Measurements from ENCODE around the gene PBX4.
A peak's percentile ranks its signal among the peaks of the same experiment; 100 is the strongest.

Gene PBX4

DNA sequence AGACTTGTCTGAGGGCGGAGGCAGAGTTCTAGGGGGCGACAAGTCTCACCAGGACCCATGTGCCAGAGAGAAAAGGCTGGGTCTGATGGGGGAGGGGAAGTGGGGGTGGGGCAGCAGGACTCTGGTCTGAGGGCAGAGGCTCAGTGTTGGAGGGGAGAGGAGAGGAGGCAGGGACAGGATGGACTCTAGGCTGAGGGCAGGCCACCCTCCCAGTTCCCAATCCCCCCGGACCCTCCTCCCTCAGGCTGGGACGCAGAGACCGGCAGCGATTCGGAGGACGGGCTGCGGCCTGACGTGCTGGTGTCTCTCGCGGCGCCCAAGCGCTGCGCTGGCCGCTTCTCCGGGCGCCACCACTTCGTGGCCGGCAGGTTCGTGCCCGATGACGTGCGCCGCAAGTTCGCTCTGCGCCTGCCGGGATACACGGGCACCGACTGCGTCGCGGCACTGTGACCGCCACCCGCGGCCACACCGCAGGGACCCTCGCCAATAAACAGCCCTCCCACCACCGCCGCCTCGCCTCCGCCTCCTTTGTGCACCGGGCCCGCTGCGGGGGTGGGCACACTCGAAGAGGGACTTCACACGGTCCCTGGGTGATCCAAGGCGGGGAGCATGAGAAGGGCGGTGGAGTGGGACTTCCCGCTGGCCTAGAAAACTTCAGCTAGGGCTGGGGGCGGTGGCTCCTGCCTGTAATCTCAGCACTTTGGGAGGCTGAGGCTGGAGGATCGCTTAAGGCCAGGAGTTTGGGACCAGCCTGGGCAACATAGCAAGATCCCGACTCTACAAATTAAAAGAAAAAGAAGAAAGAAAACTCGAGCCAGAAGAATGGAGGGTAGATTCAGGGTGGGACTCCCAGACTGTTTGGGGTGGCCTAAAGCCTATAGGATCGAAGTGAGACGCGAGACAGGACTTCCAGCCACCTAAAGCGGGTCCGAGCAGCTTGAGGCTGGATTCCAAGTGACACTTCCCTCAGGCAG is 81.1 kb downstream of the PBX4 start:
- DNase-seq: no peak

DNA sequence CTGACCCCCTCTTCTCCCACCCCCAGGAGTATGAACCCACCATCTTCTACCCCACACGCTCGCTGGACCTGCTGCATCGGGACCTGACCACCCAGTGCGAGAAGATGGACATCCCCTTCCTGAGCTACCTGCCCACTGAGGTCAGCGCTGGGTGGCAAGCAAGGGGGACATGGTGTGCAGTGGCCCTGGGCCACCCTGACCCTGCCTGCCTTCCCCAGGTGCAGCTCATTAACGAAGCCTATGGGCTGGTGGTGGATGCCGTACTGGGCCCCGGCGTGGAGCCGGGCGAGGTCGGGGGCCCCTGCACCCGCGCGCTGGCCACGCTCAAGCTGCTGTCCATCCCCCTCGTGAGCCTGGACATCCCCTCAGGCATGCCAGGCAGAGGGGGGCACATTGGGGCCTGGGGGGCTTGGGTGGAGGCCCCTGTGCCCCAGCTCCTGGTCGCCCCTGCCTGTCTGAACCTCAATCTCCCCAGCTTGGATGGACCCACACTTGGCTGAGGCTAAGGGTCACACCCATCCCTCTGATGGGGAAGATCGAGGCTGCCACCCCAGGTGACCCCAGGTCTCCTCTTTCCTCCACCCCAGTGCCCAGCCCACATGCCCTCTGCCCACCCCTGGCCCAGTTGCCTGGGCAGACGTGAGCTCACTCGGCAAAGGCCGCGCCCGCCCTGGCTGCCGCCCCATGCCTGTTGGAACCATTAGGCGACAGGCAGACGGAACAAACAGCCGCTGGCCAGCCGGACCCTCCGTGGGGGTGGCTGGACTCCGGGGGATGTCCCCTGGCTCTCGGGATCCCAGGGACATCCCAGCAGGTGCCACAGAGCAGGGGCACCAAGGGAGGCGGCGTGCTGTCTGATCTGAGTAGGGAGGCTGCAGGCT is 82.9 kb downstream of the PBX4 start:
- DNase-seq: no peak

DNA sequence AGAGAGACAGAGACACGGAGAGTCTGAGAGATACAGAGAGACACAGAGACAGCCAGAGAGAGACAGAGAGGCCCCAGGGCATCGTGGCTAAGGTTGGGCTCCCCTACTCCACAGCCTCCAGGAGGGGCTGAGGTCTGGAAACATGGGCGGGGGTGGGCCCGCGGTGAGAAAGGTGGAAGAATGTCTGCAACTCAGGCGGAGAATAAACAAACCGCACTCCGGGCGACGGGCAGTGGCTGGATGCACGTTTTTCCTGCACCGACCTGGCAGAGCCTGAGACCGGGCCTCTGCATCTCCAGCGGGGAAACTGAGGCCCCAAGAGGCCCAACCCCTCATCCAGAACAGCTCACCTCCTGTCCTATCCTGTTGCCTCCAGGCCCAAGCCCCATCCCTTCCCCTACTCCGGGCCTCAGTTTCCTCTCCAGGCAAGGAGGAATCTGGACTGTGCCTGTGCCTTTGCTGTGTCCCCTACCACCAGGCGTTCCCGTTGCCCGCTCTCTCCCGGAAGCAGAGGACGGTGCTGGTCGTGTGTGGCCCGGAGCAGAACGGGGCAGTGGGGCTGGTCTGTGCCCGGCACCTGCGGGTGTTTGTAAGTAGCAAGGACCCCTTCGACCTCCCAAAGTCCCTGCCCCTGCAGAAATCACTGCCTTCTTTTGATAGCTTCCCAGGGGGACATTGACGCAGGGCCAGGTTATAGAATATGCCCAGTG is 83.8 kb downstream of the PBX4 start:
- no peak for DNase-seq

GRCh38 chr19:19533841-19534240 is 84.6 kb downstream of the PBX4 start:
- no peak for DNase-seq

DNA sequence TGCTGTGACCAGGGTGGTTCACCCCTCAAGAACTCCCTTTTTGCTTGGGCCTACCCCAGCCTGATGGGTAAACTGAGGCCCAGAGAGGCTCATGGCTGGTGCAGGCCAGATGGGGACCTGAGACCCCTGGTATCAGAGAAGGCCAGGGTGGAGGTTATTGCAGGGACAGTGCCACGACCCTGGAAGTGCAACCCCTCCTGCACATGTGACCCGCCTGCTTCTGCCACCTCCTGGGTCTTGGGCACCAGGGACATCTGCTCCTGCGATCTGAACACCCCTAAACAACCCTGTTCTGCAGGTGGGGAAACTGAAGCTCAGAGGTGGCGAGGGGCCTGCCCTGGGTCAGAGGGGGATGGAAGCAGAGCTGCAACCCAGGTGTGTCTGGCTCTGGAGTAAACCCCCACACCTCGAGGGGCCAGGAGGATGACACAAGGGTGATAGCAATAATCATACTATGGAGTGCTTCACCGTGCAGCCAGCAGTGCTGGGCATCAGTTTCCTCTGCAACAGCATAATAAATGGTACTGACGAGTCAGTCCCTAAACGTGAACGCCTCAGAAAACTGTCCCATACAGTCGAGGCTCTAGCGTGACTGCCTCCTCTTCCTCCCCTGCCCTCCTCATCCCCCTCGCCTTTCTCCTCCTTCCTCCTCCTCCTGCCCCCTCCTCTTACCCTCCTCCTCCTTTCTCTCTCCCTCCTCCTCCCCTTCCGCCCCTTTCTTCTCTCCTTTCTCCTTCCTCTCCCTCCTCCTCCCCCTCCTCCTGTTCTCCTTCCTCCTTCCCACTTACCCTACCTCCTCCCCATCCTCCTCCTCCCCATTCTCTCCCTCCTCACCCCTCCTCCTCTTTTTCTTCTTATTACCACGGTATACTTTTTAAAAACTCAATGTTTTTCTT is 85.4 kb downstream of the PBX4 start:
- DNase-seq: no peak

- DNase-seq: peak; percentile 59
Measured at GRCh38 chr19:19531951-19532805, 86.3 kb downstream of the PBX4 start.

DNA sequence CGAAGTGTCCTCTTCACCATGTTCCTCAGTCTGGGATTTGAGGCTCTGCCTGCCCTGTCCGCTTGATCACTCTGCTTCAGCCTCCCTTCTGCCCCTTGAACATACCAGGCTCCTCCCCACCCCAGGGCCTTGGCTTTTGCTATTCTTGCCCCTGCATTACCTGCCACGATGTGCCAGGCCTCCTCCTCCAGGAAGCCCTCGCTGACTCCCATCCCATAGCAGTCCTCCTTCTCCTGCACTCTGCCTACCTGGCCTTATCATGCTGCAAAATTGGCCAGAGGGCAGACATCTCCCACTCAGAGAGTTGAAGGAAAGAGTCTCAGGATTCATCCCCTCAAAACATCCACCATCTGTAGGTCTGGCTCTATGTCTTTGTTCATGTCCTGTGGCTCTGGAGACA is 87.6 kb downstream of the PBX4 start:
- DNase-seq: no peak

GRCh38 chr19:19530423-19530804 is 88.1 kb downstream of the PBX4 start:
- DNase-seq: no peak

GRCh38 chr19:19529783-19530422 is 88.6 kb downstream of the PBX4 start:
- DNase-seq: no peak

GRCh38 chr19:19528721-19529490 is 89.6 kb downstream of the PBX4 start, which contains the start of gene YJEFN3:
Gene YJEFN3, plus strand, starts transcription at chr19:19528911. Its CDS starts 22 bp downstream, at chr19:19528933.
- DNase-seq: no peak

DNA sequence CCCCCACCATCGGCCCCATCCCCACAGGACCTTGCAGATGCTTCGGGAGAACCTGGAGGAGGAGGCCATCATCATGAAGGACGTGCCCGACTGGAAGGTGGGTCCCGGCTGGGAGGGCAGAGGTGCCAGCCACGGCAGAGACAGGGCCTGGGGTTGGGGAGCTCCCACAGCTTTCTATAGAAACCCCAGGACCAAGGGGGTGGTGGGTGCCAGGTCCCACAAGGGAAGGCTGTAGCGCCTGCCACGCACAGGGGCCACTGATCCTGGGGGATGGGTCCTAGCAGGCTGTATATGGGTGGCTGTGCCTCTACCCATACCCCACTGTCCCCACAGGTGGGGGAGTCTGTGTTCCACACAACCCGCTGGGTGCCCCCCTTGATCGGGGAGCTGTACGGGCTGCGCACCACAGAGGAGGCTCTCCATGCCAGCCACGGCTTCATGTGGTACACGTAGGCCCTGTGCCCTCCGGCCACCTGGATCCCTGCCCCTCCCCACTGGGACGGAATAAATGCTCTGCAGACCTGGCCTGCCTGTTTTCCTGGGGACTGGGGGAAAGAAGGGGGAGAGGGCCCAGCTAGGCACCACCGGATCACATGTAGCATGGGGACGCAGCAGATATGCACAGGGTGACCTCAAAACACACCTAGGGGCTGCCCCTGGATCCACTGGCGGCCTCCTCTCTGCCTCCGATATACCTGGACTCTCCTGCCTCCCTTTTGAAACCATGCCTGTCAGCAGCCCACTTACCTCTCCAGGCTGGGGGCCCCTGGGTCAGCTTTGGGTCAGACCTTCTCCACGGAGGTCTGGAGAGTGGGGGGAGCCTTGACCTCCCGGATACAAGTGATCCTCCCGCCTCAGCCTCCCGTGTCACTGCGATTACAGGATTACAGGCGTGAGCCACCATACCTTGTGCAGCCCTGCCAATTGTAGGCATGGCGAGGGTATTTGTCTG is 90.5 kb downstream of the PBX4 start:
- no peak for DNase-seq

DNA sequence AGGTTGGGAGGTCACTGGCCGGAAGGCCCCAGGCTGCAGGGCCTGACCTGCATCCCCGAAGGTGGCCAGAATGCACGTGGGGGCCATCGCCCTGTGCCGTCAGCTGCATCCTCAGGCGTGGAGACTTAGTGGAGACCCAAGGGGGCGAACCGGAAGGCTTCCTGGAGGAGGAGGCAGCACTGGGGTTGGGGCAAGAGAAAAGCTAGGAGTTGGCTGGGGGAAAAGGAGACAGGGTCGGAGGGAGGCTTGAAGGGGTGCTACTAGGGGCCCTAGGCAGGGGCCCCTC is 91.2 kb downstream of the PBX4 start:
- no peak for DNase-seq

DNA sequence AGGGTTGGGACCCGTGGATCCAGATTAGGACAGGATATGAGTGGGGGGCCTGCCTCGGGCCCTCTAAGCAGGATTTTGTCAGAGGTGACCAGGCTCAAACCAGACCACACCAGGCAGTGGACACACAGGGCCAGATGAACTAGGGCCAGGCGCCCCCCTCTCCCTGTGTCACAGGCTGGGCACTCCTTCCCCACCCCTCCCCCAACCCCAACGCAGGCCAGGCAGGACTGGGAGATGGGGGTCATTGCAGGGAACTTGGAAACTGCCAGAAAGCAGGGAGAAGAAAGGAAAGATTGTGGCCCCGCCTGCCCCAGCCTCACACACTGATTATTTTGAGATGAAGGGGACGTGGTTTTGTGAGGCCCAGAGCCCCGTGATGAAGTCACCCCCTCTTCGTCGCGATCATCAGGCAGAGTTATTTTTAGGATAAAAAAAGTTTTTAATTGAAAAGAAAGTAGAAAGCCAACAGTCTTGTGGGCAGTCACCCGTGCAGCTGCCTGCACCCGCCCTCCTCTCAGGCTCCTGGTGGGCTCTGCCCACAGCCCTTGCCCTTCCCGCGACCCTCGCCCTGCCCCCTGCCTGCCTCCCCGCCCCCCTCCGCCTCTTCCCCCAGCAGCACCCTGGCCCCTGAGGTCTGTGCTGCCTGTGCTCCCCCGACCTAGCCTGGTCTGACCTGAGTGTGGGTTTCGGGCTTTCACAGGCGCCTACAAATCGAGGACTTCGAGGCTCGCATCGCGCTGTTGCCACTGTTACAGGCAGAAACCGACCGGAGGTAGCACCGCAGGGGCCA is 91.7 kb downstream of the PBX4 start:
- no peak for DNase-seq

DNA sequence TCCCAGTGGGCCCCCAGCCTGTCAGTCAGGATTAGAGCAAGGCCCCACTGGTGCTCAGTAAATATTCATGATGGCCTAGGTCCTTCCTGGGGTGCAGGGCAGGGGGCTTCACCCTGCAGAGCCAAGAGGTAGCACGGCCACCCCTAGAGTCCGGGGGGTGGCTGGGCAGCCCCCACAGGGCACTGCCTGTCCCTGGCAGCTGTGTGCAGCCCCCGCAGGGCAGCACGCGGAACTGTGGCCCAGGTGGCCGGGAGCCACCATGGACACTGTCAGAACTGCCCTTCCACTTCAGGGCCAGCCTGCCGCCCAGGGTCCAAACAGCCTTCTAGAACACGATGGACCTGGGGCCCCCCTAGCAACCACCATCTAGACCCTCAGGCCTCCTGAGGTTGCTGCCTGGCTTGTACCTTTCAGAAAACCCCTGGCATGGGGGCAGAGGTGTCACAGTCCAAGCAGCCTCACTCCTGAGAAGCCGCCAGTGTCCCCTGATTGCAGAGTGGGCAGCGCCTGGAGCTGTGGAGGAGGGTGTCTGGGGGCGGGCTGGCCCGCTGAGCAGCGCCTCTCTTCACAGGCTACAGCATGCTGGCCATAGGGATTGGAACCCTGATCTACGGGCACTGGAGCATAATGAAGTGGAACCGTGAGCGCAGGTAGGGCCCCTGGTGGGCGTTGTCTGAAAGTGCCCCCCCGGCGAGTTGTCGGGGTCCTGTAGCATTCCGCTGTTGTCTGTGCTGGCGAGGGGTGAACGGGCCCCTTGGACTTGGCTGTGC is 92.7 kb downstream of the PBX4 start:
- DNase-seq: no peak

- no peak for DNase-seq
Measured at GRCh38 chr19:19524053-19524452, 94.4 kb downstream of the PBX4 start.

GRCh38 chr19:19523177-19523576 is 95.3 kb downstream of the PBX4 start:
- no peak for DNase-seq

DNA sequence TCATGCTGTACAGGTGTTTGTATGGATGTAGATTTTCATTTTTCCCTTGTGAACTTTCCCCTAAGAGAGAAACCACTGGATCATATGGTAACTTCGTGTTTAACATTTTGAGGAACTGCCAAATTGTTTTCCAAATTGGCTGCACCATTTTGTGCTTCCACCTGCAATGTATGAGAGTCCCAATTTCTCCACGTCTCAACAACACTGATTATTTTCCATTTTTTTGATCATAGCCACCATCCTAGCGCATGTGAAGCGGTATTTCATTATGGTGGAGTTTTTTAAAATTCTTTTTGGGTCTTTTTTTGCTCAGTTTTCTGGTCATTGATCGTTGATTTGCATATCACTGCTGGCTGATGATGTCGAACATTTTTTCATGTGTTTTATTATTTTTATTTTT is 97.5 kb downstream of the PBX4 start:
- no peak for DNase-seq

Data from NCI-H2107 (cell line).